H4 (cell line): ENCODE data around the gene WDFY2. TPM values are rescaled to one million over a fixed set of nuclear protein-coding genes. Genes with fewer than 3 reads are reported as not detected.
"Not testable (repeated sequence)": the region's sequence is repeated elsewhere in the genome, so short reads cannot be mapped to it uniquely, and the experiment has no call there.

ENCODE experiments used
- DNase-seq: peaks from one replicate; pipeline ENCODE4 v3.0.0-alpha.2; 2015; ENCODE audit warnings: low spot score
- total RNA-seq: library from RNA; depleted of rRNA; stranded (reverse); fragments of >200 nt; shearing (Covaris generic); gene quantifications from 2 replicates; pipeline ENCODE4 v1.2.3, GENCODE V29; 2014

The WDFY2 gene
- total RNA-seq, 1 experiment from 2014 or later: 1.3 TPM

DNA sequence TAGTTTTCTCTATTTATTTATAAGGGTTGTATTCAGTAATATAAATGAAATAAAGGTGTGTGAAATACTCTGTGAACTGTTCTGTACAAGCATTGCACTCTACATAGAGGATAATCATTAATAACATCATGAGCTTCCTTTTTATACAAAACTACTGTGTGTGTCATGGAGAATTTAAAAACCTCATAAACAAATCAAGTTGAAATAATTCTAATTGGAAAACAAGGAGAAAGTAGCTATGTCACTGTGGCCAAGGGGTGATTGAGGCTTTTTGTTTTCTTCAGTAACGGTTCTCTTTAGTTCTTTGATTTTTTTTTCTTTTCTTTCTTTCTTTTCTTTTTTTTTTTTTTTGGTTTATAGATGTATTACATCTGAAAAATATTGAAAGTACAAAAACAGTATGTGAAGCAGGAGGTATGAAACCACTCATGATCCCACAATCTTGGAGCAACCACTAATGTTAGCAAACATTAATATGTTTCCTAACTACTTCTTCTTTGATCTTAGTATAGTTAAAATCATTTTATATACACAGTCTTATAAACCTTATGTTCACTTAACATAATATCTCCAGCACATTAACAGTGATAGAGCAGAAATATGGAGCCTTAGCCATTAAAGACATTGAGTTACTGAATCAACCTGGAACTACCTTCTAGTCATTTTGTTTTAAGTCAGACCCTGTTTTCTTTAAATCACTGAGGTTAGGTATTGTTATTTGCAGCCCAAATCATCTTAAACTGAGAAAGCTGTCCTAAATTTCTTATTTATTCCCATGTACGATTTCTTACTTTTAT lies 45.4 kb downstream of the WDFY2 start:
- no peak for DNase-seq

- no peak for DNase-seq
These were observed 46.0 kb downstream of the WDFY2 start for GRCh38 chr13:51630288-51630615.

DNA sequence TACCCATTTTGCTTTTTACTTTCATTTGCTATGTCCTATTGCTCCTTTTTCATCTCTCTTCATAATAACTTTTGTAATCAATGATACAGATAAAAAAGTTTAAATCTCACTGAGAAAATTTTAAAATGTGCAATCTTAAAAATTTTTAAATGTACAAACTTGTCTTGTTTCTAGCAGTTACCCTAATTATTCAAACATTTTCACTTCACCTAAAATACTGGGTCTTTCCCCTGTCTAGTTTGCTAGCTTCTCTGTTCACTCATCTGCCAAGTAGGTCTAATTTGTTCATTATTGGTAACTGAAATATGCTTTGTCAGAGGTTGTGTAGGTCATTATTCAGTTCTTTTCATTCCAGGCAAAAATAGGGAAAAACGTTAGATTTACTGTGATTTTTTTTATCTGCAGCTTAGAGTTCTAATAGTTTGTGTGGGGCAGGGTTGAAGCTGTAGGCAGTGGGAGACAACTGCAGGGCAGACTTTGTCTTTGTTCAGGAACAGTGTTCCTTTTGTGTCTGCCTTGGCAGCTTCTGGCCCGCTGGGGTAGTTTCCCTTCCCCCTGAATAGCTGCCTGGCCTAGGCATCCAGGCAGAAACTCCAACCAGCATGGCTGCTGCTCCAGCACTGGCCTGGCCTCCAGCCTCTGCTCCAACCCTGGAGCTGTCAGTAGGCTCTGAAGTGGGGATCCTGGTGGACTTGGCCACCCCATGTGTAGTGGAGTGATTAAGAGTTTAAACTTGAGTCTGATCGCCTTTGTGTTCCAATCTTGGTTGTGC lies 48.5 kb downstream of the WDFY2 start:
- DNase-seq: no peak

GRCh38 chr13:51635137-51635878 lies 51.0 kb downstream of the WDFY2 start:
- no peak for DNase-seq

GRCh38 chr13:51636349-51636890 lies 52.2 kb downstream of the WDFY2 start:
- no peak for DNase-seq

GRCh38 chr13:51637852-51638215 lies 53.6 kb downstream of the WDFY2 start:
- DNase-seq: no peak

DNA sequence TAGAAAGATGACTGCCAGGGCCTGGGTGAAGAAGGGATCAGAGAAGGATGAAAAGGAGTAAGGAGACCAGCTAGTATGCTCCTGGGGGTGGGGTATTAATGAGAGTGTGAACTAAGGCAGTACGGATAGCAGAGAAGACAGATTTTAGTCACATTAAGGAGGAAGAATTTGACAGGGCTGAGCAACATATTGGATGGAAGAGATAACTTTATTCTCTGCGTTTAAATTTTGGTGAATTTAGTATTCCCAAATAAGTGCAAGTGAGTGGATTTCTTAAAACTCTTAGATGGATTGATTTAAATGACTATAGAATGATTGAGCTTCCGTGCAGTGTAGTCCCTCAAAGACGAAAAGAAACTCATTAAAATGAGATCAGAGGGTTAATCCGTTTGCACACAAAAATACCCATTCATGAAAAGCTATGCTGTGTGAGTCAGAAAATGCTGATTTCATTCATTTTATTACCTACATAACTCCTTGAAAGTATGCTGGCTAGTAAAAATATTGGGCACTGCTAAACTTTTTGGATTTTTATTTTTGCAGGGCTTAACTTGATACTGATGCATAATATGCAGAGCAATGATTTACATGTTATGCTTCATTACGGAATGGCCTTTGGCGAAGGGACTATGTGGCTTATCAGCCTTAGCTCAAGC lies 54.1 kb downstream of the WDFY2 start:
- no peak for DNase-seq

GRCh38 chr13:51639171-51639570 lies 54.9 kb downstream of the WDFY2 start:
- no peak for DNase-seq

DNA sequence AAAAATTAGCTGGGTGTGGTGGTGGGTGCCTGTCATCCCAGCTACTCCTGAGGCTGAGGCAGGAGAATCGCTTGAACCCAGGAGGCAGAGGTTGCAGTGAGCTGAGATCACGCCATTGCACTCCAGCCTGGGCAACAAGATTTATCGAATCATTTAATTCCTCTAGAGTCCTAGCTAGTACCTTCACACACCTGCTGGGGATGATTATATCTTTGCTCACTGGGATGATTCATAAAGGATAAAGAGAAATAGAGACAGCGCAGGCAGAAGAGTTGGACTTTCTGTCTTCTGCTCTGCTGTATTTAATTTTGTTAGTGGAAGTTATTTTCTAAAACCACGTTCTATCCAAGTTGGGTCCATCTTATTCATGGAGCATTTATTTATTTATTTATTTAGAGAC lies 56.4 kb downstream of the WDFY2 start:
- DNase-seq: not testable (repeated sequence)

- peak; percentile 16 for DNase-seq
These were observed 59.0 kb downstream of the WDFY2 start for GRCh38 chr13:51643105-51643881.

- peak; percentile 87 for DNase-seq
These were observed 59.6 kb downstream of the WDFY2 start for GRCh38 chr13:51643882-51644281.

DNA sequence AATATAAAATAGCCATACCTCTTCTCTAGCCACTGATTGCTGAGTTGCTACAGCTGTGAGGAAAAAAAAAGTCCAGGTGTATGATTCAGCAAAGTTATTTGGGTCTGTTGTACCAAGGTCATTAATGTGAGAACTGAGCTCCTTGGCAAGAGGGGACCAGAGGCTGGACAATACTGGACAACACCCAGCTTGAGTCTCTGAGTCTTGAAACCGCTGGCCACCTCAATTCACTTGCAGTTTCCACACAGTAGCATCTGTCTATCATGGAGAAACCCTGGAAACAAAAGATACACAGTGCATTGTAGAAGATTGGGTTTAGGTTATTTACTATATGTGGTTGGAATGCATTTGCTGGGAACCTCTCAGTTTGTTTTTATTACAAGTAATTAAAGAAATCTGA lies 60.4 kb downstream of the WDFY2 start:
- DNase-seq: peak; percentile 51

DNA sequence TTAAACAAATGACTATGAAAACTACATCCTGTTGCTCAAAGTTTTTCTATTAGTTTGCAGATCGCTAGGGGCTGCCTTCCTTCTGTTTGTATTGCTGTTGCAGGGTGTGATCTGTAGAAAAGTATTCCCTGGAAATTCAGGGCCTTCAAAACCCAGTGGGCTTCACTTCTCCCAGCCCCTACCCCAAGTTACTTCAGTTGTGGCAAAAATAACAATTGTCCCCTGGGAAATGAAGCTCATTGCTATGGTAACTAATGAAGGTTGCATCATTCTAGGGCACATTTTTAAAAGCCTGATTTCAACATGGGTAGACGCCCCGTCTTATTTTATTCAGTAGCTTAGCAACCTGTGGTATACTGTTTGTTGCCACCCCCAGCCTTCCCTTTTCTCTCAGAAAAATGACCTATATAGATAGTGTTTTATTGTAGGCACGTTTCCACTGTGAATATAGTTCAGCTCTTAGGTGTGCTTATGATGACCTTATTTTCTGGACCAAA lies 60.9 kb downstream of the WDFY2 start:
- DNase-seq: peak; percentile 32

DNA sequence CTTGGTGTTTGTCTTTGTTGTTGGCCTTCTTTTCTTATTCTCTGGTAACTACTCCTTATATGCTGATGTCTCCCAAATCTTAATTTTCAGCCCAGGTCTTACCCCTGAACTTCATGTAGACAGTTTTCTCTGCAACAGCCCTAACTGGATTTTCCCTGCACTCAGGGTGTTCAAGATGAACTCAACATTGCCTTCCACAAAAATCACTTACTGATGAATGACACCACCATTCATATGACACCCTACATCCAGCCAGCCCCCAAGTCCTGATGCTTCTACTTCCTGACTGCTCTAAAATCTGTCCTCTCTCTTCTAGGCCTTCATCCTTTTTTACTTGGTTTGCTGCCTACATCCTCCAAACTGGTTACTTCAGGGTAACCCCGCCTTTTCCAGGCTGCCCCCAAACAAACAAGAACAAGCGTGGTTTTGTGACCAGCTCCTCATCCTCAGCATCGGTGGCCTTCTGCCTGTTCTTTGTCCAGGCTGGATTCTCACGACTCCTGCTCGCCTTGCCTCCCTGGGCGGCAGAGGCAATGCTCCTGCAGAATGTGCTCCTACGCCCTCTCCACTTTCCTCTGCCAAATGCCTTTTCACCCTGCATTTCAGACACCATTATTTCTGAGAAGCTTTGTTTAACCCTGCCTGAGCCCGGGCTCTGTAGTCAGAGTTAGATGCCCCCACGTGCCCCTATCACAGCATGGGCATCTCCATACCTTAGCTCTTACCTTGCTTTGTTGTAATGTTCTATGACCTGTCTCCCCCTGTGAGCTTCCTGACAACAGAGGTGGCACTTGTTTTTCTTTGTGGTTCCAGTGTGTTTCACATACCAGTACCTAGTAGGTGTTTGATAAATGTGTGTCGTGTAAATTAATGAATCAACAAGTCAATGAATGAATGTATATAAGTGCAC lies 61.8 kb downstream of the WDFY2 start:
- DNase-seq: no peak

GRCh38 chr13:51647067-51647466 lies 62.8 kb downstream of the WDFY2 start:
- DNase-seq: no peak

- DNase-seq: not testable (repeated sequence)
These were observed 67.9 kb downstream of the WDFY2 start for GRCh38 chr13:51652193-51652592.

DNA sequence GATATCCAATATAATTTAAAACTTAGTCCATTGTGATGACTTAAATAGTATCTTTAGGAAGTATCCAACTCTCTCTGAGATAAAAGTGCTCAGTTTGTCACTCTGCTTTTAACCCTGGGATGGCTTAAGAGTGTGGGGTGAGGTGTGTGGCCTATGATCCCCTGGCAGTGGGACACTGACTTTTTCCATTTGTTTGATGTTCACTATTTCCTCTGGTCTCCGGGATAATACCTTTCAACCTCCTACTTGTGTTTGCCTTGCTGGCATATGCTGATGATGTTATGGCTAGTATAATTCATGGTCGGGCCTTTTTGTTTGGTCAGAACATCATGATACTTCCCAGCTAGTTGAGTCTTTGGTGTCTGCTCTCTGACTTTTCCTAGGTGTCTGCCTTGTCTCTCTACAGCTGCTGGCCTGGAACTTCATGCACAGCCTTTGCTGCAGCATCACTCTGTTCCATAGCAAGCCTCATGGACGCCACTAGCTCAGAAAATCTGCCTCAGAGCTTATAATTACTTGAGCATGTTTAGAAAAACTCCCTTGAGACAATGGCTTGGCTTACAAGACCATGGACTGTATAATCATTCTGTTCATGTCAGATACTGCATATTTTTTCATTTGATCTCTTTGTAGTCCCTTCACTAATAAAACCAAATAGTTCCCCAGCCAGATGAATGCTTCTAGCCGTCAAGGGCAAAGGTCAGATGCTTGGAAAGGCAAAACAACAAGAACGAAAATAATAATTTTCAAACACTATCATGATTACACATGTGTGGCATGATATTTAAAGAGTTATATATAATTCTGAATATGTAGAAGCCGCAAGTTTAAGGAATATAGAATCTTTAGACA lies 75.2 kb downstream of the WDFY2 start:
- DNase-seq: no peak

DNA sequence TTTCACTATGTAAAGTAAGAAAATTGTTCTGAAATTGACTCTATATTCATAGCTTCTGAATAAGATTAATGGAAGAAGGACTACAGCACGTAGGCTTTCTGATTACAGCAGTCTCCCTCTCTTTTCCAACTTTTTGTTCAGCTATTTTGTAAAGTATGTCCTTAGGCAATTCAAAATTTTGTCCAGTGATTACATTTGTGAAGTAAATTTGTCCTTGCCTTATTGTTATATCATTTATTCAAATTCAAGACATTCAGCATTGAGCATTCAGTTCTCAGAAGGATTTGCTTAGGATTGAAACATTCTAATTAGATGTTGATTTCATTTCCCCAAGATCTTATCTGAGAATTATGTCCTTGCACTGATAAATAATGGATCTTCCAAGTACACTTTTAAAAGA lies 76.6 kb downstream of the WDFY2 start:
- no peak for DNase-seq
